ENCODE data around the gene SUN2. TPM values are rescaled to one million over a fixed set of nuclear protein-coding genes. Genes with fewer than 3 reads are reported as not detected.

SUN2 gene
- total RNA-seq, 1 donor from 2014 or later: 16.2 TPM

- no peak for TF ChIP-seq EZH2 (IDR thresholded peaks at IDR 0.05)
- Histone ChIP-seq H3K27ac (no peak overlapping the region), H3K9ac (no peak overlapping the region), H2AFZ (replicated peaks) (no peak overlapping the region), H3K79me2 (ENCODE audit: low read depth) (no peaks in the 10 kb centered on the region), H3K9me3 (ENCODE audit: low read depth) (no peaks in the 10 kb centered on the region), H3K27me3 (no peaks in the 10 kb centered on the region), H3K4me1 (peaks cover 3% of the 10 kb centered on the region), H3F3A (ENCODE audit: low read depth) (no peaks in the 10 kb centered on the region), H3K4me3 (no peak overlapping the region), H4K20me1 (ENCODE audit: low read depth) (no peaks in the 10 kb centered on the region), H3K36me3 (no peaks in the 10 kb centered on the region), H3K4me2 (no peak overlapping the region)
- Mint-ChIP-seq H3K27me3 (ENCODE audit: insufficient read depth, low read depth) (peaks cover 6% of the 10 kb centered on the region), H3K9me3 (no peaks in the 10 kb centered on the region), H3K4me3 (no peak overlapping the region), H3K27ac (no peak overlapping the region), H3K36me3 (no peaks in the 10 kb centered on the region), H3K4me1 (peaks cover 18% of the 10 kb centered on the region)
- DNase-seq (ENCODE audit: low spot score): no peak
Observed at GRCh38 chr22:38767313-38767712, 11.5 kb upstream of the SUN2 start.

DNA sequence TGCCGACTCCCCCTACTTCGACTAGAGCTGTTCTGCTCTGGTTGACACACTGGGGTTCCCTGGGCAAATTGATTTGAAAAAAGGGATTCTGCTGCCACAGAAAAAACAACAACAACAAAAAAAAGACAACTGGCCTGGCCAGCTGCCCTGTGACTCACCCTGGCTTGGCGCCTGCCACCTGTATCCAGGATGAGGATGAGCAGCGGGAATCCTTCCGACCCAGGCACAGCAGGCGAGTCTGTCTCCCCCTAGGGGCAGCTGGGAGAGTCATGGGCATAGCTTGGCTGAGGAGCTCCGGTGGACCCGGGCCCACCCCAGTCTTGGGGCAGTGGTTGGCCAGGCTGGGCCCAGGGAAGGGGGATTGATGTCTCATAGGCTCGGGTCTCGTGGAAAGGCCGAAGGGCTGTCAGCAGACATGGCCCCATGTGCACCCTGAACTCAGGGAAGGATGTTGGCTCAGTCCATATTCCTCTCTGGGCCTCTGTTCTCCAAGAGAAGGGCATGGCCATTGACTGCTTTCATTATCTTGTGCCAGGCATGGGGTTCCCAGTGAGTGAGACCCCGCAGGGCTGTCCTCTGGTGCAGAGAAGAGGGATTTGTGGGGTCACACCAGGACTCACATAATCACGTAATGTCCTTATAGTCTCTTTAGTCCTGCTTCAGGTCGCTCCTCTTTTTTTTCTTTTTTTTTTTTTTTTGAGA is 10.4 kb upstream of the SUN2 start:
- Histone ChIP-seq H3K79me2 (ENCODE audit: low read depth) (no peaks in the 10 kb centered on the region), H3K27ac (no peak overlapping the region), H2AFZ (replicated peaks) (no peak overlapping the region), H4K20me1 (ENCODE audit: low read depth) (no peaks in the 10 kb centered on the region), H3K9ac (no peak overlapping the region), H3K36me3 (no peaks in the 10 kb centered on the region), H3K27me3 (no peaks in the 10 kb centered on the region), H3K9me3 (ENCODE audit: low read depth) (no peaks in the 10 kb centered on the region), H3K4me2 (no peak overlapping the region), H3K4me1 (peaks cover 3% of the 10 kb centered on the region), H3F3A (ENCODE audit: low read depth) (no peaks in the 10 kb centered on the region), H3K4me3 (no peak overlapping the region)
- Mint-ChIP-seq H3K27ac (no peak overlapping the region), H3K9me3 (no peaks in the 10 kb centered on the region), H3K27me3 (ENCODE audit: insufficient read depth, low read depth) (peaks cover 6% of the 10 kb centered on the region), H3K4me1 (peaks cover 18% of the 10 kb centered on the region), H3K36me3 (no peaks in the 10 kb centered on the region), H3K4me3 (no peak overlapping the region)
- no peak for TF ChIP-seq EZH2phosphoT487 (IDR thresholded peaks at IDR 0.05)
- TF ChIP-seq CTCF (IDR thresholded peaks at IDR 0.05): peak; percentile 76
- DNase-seq (ENCODE audit: low spot score): peak; percentile 77

GRCh38 chr22:38762551-38762983 is 6.8 kb upstream of the SUN2 start:
- Histone ChIP-seq H3K4me2 (no peak overlapping the region), H3K27me3 (peaks cover under 1% of the 10 kb centered on the region), H3K9me3 (ENCODE audit: low read depth) (no peaks in the 10 kb centered on the region), H3K9ac (no peak overlapping the region), H3K27ac (no peak overlapping the region), H3K36me3 (no peaks in the 10 kb centered on the region), H3K4me1 (peaks cover 9% of the 10 kb centered on the region), H3F3A (ENCODE audit: low read depth) (no peaks in the 10 kb centered on the region), H3K4me3 (no peak overlapping the region), H4K20me1 (ENCODE audit: low read depth) (no peaks in the 10 kb centered on the region), H2AFZ (replicated peaks) (no peak overlapping the region), H3K79me2 (ENCODE audit: low read depth) (no peaks in the 10 kb centered on the region)
- H3K27me3 Mint-ChIP-seq (ENCODE audit: insufficient read depth, low read depth): peaks cover 5% of the 10 kb centered on the region
- no peaks in the 10 kb centered on the region for H3K36me3 Mint-ChIP-seq
- H3K4me1 Mint-ChIP-seq: peaks cover 31% of the 10 kb centered on the region
- H3K4me3 Mint-ChIP-seq: peak overlapping the region; percentile 59
- H3K9me3 Mint-ChIP-seq: no peaks in the 10 kb centered on the region
- H3K27ac Mint-ChIP-seq: peak overlapping the region; percentile 90
- TF ChIP-seq CTCF (IDR thresholded peaks at IDR 0.05) (no peak), EZH2 (IDR thresholded peaks at IDR 0.05) (no peak), EZH2phosphoT487 (IDR thresholded peaks at IDR 0.05) (no peak)
- DNase-seq (ENCODE audit: low spot score): no peak
